Right atrium auricular region (tissue), 2 donors: Measurements from ENCODE around the gene DYNLL2. TPM values are rescaled to one million over a fixed set of nuclear protein-coding genes. Genes with fewer than 3 reads are reported as not detected.
"Not testable (repeated sequence)": the region's sequence is repeated elsewhere in the genome, so short reads cannot be mapped to it uniquely, and the experiment has no call there.

Source experiments
- DNase-seq: peaks from one replicate; pipeline ENCODE4 v3.0.0-alpha.2; 2019; ENCODE audit warnings: low spot score
- H3K27ac ChIP-seq, 2 donors: fragments of 200-600 bp; sonication (generic); 1 replicate in 1 of 2; 2 replicates in 1 of 2; pipeline ENCODE4 v1.5.1; 2016 to 2019
- H3K27me3 ChIP-seq, 2 donors: fragments of 200-600 bp; sonication (generic); one replicate each; pipeline versions ENCODE4 v1.5.1 to v1.6.0; 2017 to 2019
- H3K36me3 ChIP-seq: fragments of 200-600 bp; sonication (generic); one replicate; pipeline ENCODE4 v1.5.1; 2016
- H3K4me1 ChIP-seq, 2 donors: fragments of 200-600 bp; sonication (generic); one replicate each; pipeline versions ENCODE4 v1.5.1 to v1.6.0; 2017 to 2019
- H3K4me3 ChIP-seq, 2 donors: fragments of 200-600 bp; sonication (generic); 1 replicate in 1 of 2; 2 replicates in 1 of 2; pipeline ENCODE4 v1.5.1; 2017 to 2019; ENCODE audit warnings: mild to moderate bottlenecking in 1 of 2, moderate library complexity in 1 of 2
- H3K9me3 ChIP-seq, 2 donors: fragments of 200-600 bp; sonication (generic); one replicate each; pipeline ENCODE4 v1.5.1; 2019
- CTCF ChIP-seq, 2 donors: fragments of 200-600 bp; sonication (generic); IDR thresholded peaks; one replicate each; pipeline ENCODE4 v1.5.1; 2019; ENCODE audit warnings: antibody characterized with exemption in 2 of 2
- total RNA-seq, 2 donors: library from RNA; depleted of rRNA; stranded (reverse); fragments of >200 nt; gene quantifications; one replicate each; pipeline ENCODE4 v1.1.0, GENCODE V29; 2016

The DYNLL2 gene
- total RNA-seq, 2 donors from 2014 or later = 27.7 to 27.9 TPM

GRCh38 chr17:58121925-58122324 lies 38.7 kb downstream of the DYNLL2 start:
- no peak for TF ChIP-seq CTCF (IDR thresholded peaks at IDR 0.05)
- no peak for DNase-seq
- no peaks in the 10 kb centered on the region for H3K36me3 ChIP-seq
- H3K27me3 ChIP-seq = no peaks in the 10 kb centered on the region
- no peak overlapping the region for H3K4me3 ChIP-seq
- no peaks in the 10 kb centered on the region for H3K9me3 ChIP-seq
- no peaks in the 10 kb centered on the region for H3K4me1 ChIP-seq
- no peak overlapping the region for H3K27ac ChIP-seq

GRCh38 chr17:58127846-58128245 lies 44.6 kb downstream of the DYNLL2 start:
- TF ChIP-seq CTCF (IDR thresholded peaks at IDR 0.05) = no peak
- no peaks in the 10 kb centered on the region for H3K36me3 ChIP-seq
- no peaks in the 10 kb centered on the region for H3K4me1 ChIP-seq
- no peak overlapping the region for H3K27ac ChIP-seq
- H3K27me3 ChIP-seq = no peaks in the 10 kb centered on the region
- DNase-seq = no peak
- no peaks in the 10 kb centered on the region for H3K9me3 ChIP-seq
- no peak overlapping the region for H3K4me3 ChIP-seq

- not testable (repeated sequence) for DNase-seq, H3K4me1 ChIP-seq, H3K27me3 ChIP-seq
These were observed 49.5 kb downstream of the DYNLL2 start for GRCh38 chr17:58132697-58133096.

GRCh38 chr17:58136669-58137279 lies 53.6 kb downstream of the DYNLL2 start:
- no peak for DNase-seq
- TF ChIP-seq CTCF (IDR thresholded peaks at IDR 0.05) = no peak
- Histone ChIP-seq H3K4me3 (no peak overlapping the region), H3K36me3 (no peaks in the 10 kb centered on the region), H3K4me1 (no peaks in the 10 kb centered on the region), H3K27ac (no peak overlapping the region), H3K27me3 (no peaks in the 10 kb centered on the region), H3K9me3 (peaks cover 4 to 10% of the 10 kb centered on the region in 2 donors)

More at GRCh38 chr17:58132697-58133096, 49.5 kb downstream of the DYNLL2 start:
- H3K27ac ChIP-seq, H3K9me3 ChIP-seq, H3K36me3 ChIP-seq, H3K4me3 ChIP-seq: not testable (repeated sequence)

- H3K4me1 ChIP-seq = no peaks in the 10 kb centered on the region
- no peak overlapping the region for H3K4me3 ChIP-seq
- no peak for TF ChIP-seq CTCF (IDR thresholded peaks at IDR 0.05)
These were observed 58.3 kb downstream of the DYNLL2 start for GRCh38 chr17:58141505-58141904.

GRCh38 chr17:58143335-58143734 lies 60.1 kb downstream of the DYNLL2 start:
- not testable (repeated sequence) for H3K4me1 ChIP-seq, H3K27ac ChIP-seq, H3K36me3 ChIP-seq, H3K4me3 ChIP-seq, DNase-seq, H3K27me3 ChIP-seq
- peaks cover 6 to 35% of the 10 kb centered on the region in 2 donors for H3K9me3 ChIP-seq

More at GRCh38 chr17:58141505-58141904, 58.3 kb downstream of the DYNLL2 start:
- Histone ChIP-seq H3K27ac (no peak overlapping the region), H3K36me3 (no peaks in the 10 kb centered on the region), H3K9me3 (peaks cover 6 to 30% of the 10 kb centered on the region in 2 donors), H3K27me3 (no peaks in the 10 kb centered on the region)
- no peak for DNase-seq

GRCh38 chr17:58144801-58145200 lies 61.6 kb downstream of the DYNLL2 start:
- no peak for DNase-seq
- Histone ChIP-seq H3K36me3 (no peaks in the 10 kb centered on the region), H3K27ac (no peak overlapping the region), H3K4me1 (no peaks in the 10 kb centered on the region), H3K27me3 (no peaks in the 10 kb centered on the region), H3K4me3 (no peak overlapping the region), H3K9me3 (peaks cover 6 to 35% of the 10 kb centered on the region in 2 donors)
- TF ChIP-seq CTCF (IDR thresholded peaks at IDR 0.05) = no peak
